Adrenal gland (tissue), 12 donors: ENCODE measurements around the gene PKP4. TPM values are rescaled to one million over a fixed set of nuclear protein-coding genes. Genes with fewer than 3 reads are reported as not detected.

Experiments
- DNase-seq, 7 donors: peaks; one replicate each; pipeline ENCODE4 v3.0.0-alpha.2; 2019 to 2020
- H3K27ac ChIP-seq, 5 donors: fragments of 200-600 bp; sonication (generic) in 4 of 5; 1 replicate in 3 of 5; 2 replicates in 2 of 5; pipeline versions ENCODE4 v1.5.1 to v1.8.0; 2016 to 2020; ENCODE audit warnings: mild to moderate bottlenecking in 1 of 5
- H3K27me3 ChIP-seq: fragments of 200-600 bp; 2 replicates; pipeline ENCODE4 v1.8.0; 2021
- H3K36me3 ChIP-seq, 2 donors: fragments of 200-600 bp; replicated peaks in 1 of 2; 1 replicate in 1 of 2; 2 replicates in 1 of 2; pipeline versions ENCODE4 v1.5.1 to v1.8.0; 2018 to 2022
- H3K4me1 ChIP-seq, 2 donors: fragments of 200-600 bp; replicated peaks in 1 of 2; 1 replicate in 1 of 2; 2 replicates in 1 of 2; pipeline versions ENCODE4 v1.5.1 to v1.8.0; 2018 to 2021
- H3K4me3 ChIP-seq, 4 donors: fragments of 200-600 bp; sonication (generic) in 3 of 4; one replicate each; pipeline ENCODE4 v1.5.1; 2016 to 2018
- H3K9me3 ChIP-seq, 3 donors: fragments of 200-600 bp; sonication (generic) in 1 of 3; replicated peaks in 1 of 3; 1 replicate in 2 of 3; 2 replicates in 1 of 3; pipeline versions ENCODE4 v1.5.1 to v1.8.0; 2016 to 2021
- POLR2A ChIP-seq, 2 donors: fragments of 450-650 bp; IDR thresholded peaks; one replicate each; pipeline ENCODE4 v1.6.1; 2017; ENCODE audit warnings: antibody characterized with exemption in 2 of 2, mild to moderate bottlenecking in 2 of 2, moderate library complexity in 1 of 2
- WGBS, 4 donors: extraction: QIAGEN DNeasy Blood & Tissue Kit in 2 of 4; methylation state at CpG; one replicate each; pipeline versions ENCODE4 v1.1.5 to v1.1.7; 2013 to 2017; 5-methylcytosine and 5-hydroxymethylcytosine counted together
- intact Hi-C, 2 donors: fragments of 100-400 bp; cut with DNase I; formaldehyde crosslinking; loops; one replicate each; pipeline versions ENCODE4 v1.14.1 to v1.15.0; 2022 to 2023
- polyA plus RNA-seq, 3 donors: library from polyadenylated mRNA; stranded (reverse); fragments of 200-250 nt in 2 of 3; fragments of 350-450 nt in 1 of 3; fragmentation: Illumina TruSeq in 1 of 3; extraction: RNeasy Lipid Tissue Mini Kit (QIAGEN cat#74804) in 1 of 3; gene quantifications; one replicate each; pipeline ENCODE4 v1.2.3, GENCODE V29; 2013 to 2014
- total RNA-seq, 9 donors: library from RNA; depleted of rRNA in 4 of 9; stranded (reverse); fragments of >200 nt in 4 of 9; fragments of 120-200 nt in 1 of 9; fragmentation: NEBNext Ultra II Directional in 1 of 9; extraction: Animal tissue kit (Norgen Biotek cat#: 25700) in 1 of 9; gene quantifications; one replicate each; pipeline versions ENCODE4 v1.1.0 to v1.2.4, GENCODE V29; 2013 to 2023
- TF ChIP-seq, protein P1 (sequence below), 6 experiments: fragments of 450-650 bp in 4 of 6; fragments of 200-600 bp in 2 of 6; sonication (generic) in 1 of 6; IDR thresholded peaks; 1 replicate in 5 of 6; 2 replicates in 1 of 6; pipeline versions ENCODE4 v1.5.1 to v1.8.0; 2016 to 2021; ENCODE audit warnings: antibody characterized with exemption in 6 of 6, mild to moderate bottlenecking in 2 of 6, moderate library complexity in 1 of 6
- donor health status: healthy with polysubstance abuse.
- donor health status: Bipolar disorder and iron deficiency.
- donor health status: DM: yes; HTN: yes; CAD: no.
- donor health status: DM: no; HTN: no; CAD: no.
- donor health status: DM: no; HTN: no; CAD: no.
- donor health status: DM: yes; HTN: yes; CAD: no.

The PKP4 gene
- total and polyA plus RNA-seq, 12 donors: 15.6 to 34.9 (median 23.3) TPM

DNA sequence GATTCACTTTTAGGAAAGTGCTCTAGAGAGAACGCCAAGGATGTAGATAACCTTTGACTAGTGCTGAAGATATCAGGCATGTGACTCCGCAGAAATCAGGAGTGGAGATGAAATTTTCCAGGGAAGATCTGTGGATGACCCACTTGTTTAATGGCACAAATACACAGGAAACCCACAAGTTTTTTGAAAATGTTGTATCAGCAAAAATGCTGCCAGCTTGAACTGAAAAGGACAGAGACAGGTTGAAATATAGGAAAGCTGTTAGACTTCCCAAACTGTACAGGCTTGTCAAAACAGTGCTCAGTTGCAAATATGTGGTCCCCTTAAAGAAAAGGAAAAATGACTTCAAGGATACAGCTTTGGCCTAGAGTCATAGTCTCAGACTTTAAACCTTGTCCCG lies 96.5 kb downstream of the PKP4 start:
- no peaks in the 10 kb centered on the region for H3K27me3 ChIP-seq
- no peak overlapping the region for H3K27ac ChIP-seq
- DNase-seq: no peak
- H3K4me3 ChIP-seq: no peak overlapping the region
- WGBS, 4 donors: 94 to 95% (median 94%) methylated on average over 3 of the region's 3 CpGs
- intact Hi-C loops: no loop called here
- no peaks in the 10 kb centered on the region for H3K36me3 ChIP-seq
- TF ChIP-seq, protein P1, sequence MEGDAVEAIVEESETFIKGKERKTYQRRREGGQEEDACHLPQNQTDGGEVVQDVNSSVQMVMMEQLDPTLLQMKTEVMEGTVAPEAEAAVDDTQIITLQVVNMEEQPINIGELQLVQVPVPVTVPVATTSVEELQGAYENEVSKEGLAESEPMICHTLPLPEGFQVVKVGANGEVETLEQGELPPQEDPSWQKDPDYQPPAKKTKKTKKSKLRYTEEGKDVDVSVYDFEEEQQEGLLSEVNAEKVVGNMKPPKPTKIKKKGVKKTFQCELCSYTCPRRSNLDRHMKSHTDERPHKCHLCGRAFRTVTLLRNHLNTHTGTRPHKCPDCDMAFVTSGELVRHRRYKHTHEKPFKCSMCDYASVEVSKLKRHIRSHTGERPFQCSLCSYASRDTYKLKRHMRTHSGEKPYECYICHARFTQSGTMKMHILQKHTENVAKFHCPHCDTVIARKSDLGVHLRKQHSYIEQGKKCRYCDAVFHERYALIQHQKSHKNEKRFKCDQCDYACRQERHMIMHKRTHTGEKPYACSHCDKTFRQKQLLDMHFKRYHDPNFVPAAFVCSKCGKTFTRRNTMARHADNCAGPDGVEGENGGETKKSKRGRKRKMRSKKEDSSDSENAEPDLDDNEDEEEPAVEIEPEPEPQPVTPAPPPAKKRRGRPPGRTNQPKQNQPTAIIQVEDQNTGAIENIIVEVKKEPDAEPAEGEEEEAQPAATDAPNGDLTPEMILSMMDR (IDR thresholded peaks at IDR 0.05): no peak
- no peak for TF ChIP-seq POLR2A (IDR thresholded peaks at IDR 0.05)
- H3K9me3 ChIP-seq: peaks cover 0 to 5% (median 0%) of the 10 kb centered on the region in 3 donors
- H3K4me1 ChIP-seq: no peaks in the 10 kb centered on the region

DNA sequence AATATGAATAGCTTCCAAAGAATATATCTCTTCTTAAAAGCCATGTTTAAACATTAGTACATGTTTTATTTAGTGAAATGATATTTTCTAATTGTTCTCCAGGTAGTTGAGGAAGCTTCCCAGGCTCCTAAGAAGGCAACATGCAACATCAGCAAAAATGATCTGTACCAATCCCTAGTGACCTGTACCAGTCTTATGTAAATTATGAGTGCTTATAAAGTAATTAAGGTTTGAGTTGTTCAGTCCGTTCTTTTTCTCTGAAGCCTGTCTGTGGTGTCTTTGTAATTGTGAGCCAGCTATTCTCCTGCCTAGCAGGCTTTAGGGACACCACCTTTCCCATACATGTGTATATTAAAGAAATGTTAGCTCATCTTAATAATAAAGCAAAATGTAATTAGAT lies 98.2 kb downstream of the PKP4 start:
- H3K4me3 ChIP-seq: no peak overlapping the region
- no peaks in the 10 kb centered on the region for H3K27me3 ChIP-seq
- intact Hi-C loops: no loop called here
- H3K4me1 ChIP-seq: no peaks in the 10 kb centered on the region
- DNase-seq: no peak
- TF ChIP-seq POLR2A (IDR thresholded peaks at IDR 0.05): no peak
- TF ChIP-seq, protein P1 (IDR thresholded peaks at IDR 0.05): no peak
- no peaks in the 10 kb centered on the region for H3K36me3 ChIP-seq
- 80 to 88% (median 85%) methylated on average over 1 of the region's 1 CpG for WGBS, 4 donors
- peaks cover 0 to 5% (median 0%) of the 10 kb centered on the region in 3 donors for H3K9me3 ChIP-seq
- H3K27ac ChIP-seq: no peak overlapping the region

DNA sequence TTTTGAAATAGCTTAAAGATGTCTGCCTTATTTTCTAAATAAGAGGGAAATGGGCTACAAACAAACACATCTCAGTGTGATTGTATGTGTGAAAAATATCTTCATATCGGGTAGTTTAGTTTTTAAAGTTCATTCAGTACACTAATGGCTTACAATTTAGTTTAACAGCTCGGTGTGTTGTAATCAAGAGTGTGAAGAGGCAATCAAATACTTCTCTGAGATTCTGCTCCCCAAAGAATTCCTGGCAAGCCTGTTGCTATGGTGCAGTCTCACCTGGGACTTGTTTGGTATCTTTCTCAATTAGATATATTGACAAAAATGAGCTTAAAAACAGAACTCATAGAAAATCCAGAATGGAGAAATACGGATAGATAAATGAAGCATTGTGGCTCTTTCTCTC lies 99.4 kb downstream of the PKP4 start:
- peaks cover 0 to 5% (median 0%) of the 10 kb centered on the region in 3 donors for H3K9me3 ChIP-seq
- H3K4me1 ChIP-seq: no peaks in the 10 kb centered on the region
- H3K27me3 ChIP-seq: no peaks in the 10 kb centered on the region
- H3K36me3 ChIP-seq: no peaks in the 10 kb centered on the region
- H3K27ac ChIP-seq: no peak overlapping the region
- H3K4me3 ChIP-seq: no peak overlapping the region
- intact Hi-C loops: no loop called here
- TF ChIP-seq, protein P1 (IDR thresholded peaks at IDR 0.05): no peak
- no peak for TF ChIP-seq POLR2A (IDR thresholded peaks at IDR 0.05)
- WGBS, 4 donors: 92 to 94% (median 92%) methylated on average over 3 of the region's 3 CpGs
- no peak for DNase-seq

DNA sequence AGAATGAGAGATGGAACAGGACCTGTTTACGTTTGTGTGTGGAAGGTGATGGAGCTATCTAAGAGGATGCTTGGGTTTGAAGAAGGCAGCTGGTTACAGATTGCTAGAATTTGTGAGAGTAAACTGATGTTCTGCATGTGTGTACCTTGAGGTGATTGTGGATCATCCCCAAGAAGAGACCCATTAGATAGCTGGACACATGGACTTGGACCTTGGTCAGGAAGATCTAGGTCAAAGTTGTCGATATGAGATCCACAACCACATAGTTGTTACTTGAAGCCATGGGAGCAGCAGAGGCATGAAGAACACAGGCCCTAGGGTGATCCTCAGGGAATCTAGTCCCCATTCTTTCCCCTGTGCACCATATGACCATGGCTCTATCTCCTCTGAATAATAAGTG lies 101.0 kb downstream of the PKP4 start:
- DNase-seq: no peak
- 90 to 98% (median 95%) methylated on average over 2 of the region's 2 CpGs for WGBS, 4 donors
- Histone ChIP-seq H3K9me3 (no peaks in the 10 kb centered on the region), H3K4me1 (no peaks in the 10 kb centered on the region), H3K27ac (no peak overlapping the region), H3K4me3 (no peak overlapping the region), H3K36me3 (no peaks in the 10 kb centered on the region), H3K27me3 (no peaks in the 10 kb centered on the region)
- intact Hi-C loops: no loop called here
- no peak for TF ChIP-seq POLR2A (IDR thresholded peaks at IDR 0.05)
- TF ChIP-seq, protein P1 (IDR thresholded peaks at IDR 0.05): no peak
